Left colon (tissue), 2 donors: ENCODE data around the gene PEX11G. TPM values are rescaled to one million over a fixed set of nuclear protein-coding genes. Genes with fewer than 3 reads are reported as not detected.

Experiments used
- ATAC-seq: fragments of 200-7000 bp; cut with Tn5 transposase; one replicate; pipeline ENCODE4 v1.9.1; 2020; ENCODE audit warnings: mild to moderate bottlenecking, moderate library complexity
- DNase-seq, 2 donors: peaks; one replicate each; pipeline ENCODE4 v3.0.0-alpha.2; 2020
- intact Hi-C, 2 donors: fragments of 100-400 bp; cut with DNase I in 1 of 2; cut with micrococcal nuclease in 1 of 2; formaldehyde crosslinking; loops; one replicate each; pipeline versions ENCODE4 v1.11.2 to v1.14.0; 2022; cut with DNase I, micrococcal nuclease
- total RNA-seq, 2 donors: library from RNA; stranded (reverse); fragmentation: NEBNext Ultra II Directional; extraction: Animal tissue kit (Norgen Biotek cat#: 25700); gene quantifications; one replicate each; pipeline ENCODE4 v1.2.1, GENCODE V29; 2021
- donor health status: DM: no; HTN: no; CAD: no.
- donor health status: DM: yes; HTN: yes; CAD: no.

PEX11G gene
- total RNA-seq, 2 donors from 2014 or later = 9.0 to 10.8 TPM

DNA sequence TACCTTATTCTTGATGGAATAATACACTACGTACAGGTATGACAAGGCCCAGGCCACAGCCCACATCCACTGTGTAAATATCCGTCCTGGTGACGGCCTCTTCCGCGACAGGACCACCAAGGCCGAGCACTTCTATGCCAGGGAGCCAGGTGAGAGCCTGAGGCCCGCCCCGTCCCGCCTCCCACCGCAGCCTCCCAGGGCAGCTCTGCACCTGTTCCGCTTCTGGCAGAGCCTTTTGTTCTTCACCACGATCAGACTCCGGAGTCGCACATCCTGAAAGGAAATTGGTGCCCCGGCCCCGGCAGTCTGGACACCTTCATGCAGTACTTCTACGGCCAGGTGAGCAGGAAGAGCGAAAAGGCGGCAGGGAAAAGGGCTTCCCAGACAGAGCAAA, 16.4 kb upstream of the PEX11G start:
- intact Hi-C loops = no loop called here
- peak in 1 of 2 donors; percentile 57 for DNase-seq
- peak; percentile 25 for ATAC-seq

- DNase-seq (no peak), ATAC-seq (no peak)
- intact Hi-C loops = no loop called here
Observed at GRCh38 chr19:7504684-7505083, 15.8 kb upstream of the PEX11G start.

DNA sequence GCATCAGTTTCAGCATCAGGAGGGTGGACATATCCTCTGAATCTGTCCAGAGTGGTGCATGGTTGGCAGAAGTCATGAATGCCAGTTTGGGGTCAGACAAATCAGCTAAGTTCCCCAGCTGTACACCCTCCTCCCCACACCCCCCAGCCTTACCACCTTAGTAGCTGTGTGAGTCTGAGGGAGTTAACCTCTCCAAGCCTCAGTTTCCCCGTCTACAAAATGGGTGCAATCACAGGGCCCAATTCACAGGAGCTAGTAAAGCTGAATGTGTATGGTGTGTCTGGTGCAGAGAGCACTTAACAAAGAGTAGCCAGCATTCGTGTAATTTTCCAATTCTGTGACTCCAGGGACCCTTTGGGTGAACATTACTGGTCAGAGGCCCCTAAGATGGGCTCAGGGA, 13.7 kb upstream of the PEX11G start:
- ATAC-seq (no peak), DNase-seq (no peak)
- intact Hi-C loops = no loop called here

- ATAC-seq (peak; percentile 79), DNase-seq (peak; percentile 74 to 82)
- intact Hi-C loops = no loop called here
Observed at GRCh38 chr19:7500811-7501450, 12.1 kb upstream of the PEX11G start.

DNA sequence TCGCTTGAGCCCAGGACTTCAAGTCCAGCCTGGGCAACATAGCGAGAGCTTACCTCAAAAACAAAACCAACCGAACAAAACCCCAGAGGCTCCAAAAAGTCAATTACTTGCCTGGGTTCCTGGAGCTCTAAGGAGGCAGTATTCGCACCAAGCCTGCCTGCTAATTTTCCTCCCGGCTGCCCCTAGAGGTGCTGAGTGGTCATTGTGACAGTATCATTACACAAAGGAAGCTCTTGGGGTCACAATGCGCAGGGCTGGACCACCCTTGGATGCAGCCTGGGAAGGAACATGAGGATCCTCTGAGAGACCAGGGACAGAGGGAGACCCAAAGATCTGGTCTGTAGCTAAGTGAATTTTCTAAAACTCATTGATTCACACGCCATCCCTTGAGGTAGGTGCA, 8.5 kb upstream of the PEX11G start:
- ATAC-seq (peak; percentile 28), DNase-seq (no peak)
- intact Hi-C loops = no loop called here

DNA sequence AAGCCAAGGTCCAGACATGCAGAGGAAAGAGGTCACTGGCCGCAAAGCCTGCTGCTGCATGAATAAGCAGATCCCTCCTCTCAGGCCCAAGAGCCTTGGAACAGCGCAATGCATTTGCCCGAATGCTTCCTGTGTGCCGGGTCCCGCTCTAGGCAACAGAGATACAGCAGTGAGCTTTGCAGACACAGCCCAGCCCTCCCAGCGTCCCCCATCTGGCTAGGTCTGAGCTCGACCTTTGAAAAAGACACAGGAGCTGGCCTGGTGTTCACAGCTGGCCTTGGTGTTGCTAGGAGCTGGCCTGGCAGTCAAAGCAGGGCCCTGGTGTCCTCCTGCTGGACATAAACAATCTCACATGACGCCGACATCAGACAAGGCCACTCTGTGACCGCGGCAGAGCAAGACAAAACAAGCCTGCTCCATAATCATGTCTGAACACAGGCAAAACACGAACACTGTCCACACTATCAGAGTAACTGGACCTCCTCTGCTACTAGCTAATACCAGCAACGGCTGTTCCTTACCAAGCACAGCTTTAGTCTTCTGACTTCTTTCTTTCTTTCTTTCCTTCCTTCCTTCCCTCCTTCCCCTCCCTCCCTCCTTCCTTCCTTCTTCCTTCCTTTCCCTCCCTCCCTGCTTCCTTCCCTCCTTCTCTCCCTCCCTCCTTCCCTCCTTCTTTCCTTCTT, 5.7 kb upstream of the PEX11G start:
- intact Hi-C loops = no loop called here
- DNase-seq (no peak), ATAC-seq (no peak)

DNA sequence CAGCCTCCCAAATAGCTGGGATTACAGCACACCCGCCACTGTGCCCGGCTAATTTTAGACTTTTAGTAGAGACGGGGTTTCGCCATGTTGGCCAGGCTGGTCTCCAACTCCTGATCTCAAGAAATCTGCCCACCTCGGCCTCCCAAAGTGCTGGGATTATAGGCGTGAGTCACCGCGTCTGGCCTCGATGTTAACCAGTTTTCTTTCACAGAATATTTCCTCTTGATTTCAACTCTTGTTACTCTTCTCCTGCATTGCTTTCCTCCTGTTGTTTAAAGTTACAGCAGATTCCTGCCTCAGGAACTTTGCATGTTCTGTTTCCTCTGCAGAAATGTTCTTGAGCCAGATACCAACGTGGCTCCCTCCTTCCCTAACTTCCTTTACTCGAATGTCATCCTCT, 3.7 kb upstream of the PEX11G start:
- intact Hi-C loops = no loop called here
- DNase-seq (no peak), ATAC-seq (no peak)

- ATAC-seq = no peak
- intact Hi-C loops = no loop called here
- no peak for DNase-seq
Observed at GRCh38 chr19:7492142-7492541, 3.3 kb upstream of the PEX11G start.

DNA sequence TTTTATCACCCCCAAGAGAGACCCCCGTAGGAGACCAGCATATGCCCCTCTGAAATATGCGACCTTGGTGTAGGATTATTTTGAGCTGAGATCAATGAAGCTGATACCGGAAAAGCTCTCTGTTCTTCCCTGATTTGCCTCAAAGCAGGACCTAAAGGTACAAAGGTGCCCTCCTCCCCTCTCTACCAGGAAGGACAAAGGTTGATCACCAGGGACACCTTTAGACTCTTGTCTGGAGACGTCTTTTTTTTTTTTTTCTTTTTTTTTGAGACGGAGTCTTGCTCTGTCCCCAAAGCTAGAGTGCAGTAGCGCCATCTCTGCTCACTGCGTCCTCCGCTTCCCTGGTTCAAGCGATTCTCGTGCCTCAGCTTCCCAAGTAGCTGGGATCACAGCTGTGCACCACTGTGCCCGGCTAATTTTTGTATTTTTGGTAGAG, 792 bp upstream of the PEX11G start:
- intact Hi-C loops = no loop called here
- ATAC-seq = peak; percentile 83
- peak; percentile 55 to 74 for DNase-seq

DNA sequence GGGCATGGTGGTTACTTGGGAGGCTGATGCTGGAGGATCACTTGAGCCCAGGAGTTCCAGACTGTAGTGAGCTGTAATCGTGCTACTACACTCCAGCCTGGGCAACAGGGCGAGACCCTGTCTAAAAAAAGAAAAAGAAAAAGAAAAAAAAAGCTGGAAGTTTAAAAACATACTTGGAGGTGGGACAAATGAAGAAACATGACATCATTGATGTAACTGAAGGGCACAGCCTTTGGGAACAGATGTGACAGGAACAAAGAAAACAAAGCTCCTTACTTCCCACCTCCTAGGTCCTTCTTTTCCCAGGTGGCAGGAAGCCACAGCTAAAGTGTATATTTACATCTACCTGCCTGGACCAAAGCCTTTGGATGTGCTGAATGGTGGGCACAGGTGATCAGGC, 1.9 kb downstream of the PEX11G start:
- ATAC-seq = no peak
- DNase-seq = no peak
- intact Hi-C loops = no loop called here

DNA sequence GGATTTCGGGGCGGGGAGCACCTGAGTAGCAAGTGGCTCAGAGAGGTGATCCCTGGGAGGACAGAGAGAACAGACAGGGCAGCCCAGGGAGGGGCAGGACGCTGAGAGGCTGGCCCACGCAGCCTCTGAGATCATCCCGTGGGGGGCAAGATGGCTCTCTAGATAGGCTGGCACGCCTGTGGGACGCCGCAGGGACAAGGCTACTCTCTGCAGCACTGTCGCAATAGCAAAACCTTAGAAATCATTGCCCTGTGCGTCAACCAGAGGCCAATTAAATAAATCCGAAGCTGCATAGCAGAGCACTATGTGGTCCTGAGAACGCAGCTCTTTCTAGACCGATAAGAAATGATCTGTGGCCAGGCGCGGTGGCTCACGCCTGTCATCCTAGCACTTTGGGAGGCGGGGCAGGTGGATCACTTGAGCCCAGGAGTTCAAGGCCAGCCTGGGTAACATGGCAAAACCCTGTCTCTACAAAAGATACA, 5.1 kb downstream of the PEX11G start:
- DNase-seq (no peak), ATAC-seq (peak; percentile 14)
- intact Hi-C loops = no loop called here

DNA sequence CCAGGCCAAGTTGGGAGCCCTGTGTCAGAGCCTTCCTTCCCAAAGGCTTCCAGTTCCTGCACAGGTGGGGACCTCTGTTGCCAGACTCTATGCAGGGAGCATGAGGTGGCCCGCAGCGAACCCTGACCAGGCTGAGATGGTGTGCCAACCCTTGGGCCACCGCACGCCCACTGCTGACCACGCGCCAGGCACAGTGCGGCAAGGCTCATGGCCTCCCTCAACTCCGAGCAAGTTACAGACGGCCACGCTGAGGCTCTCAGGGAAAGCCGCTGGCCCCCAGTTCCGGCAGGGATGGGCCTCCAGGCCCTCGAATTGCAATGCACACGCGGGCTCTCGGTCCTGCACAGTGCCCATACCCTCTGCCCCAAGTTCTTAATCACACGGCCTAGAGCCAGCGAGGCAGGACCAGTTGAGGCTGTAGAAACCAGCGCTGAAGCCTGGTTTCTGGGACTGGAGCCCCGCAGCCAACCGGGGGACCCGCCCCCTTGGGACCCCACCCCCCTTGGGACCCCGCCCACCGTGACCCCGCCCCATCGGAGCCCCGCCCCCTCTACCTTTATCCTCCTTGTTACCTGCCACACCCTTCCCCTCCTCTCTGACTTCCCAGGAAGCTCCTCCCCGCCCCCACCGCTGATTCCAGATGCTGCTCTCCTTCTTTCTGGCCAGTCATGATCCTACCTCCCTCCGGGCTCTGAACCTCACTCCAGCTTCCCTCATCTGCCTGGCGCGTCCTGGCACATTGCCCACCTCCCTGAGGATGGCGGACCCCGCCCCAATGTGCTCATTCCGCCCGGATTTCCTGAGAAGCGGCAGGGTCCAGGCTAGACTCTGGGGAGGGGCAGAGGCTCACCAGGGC, 6.0 kb downstream of the PEX11G start:
- peak; percentile 74 for ATAC-seq
- peak; percentile 72 to 78 for DNase-seq
- intact Hi-C loops = no loop called here

DNA sequence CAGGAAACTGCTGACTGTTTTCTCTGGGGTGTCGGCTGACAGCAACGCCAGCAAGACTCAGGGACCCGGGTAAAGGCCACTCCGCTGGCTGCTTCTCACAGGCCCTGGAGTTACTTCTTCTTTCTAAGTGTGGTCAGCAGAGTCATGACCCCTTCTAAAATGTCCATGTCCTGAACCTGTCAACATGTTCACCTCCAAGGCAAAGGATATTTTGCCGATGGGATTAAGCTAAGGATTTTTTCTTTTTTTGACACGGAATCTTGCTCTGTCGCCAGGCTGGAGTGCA, 7.9 kb downstream of the PEX11G start:
- intact Hi-C loops = no loop called here
- ATAC-seq = no peak
- no peak for DNase-seq

DNA sequence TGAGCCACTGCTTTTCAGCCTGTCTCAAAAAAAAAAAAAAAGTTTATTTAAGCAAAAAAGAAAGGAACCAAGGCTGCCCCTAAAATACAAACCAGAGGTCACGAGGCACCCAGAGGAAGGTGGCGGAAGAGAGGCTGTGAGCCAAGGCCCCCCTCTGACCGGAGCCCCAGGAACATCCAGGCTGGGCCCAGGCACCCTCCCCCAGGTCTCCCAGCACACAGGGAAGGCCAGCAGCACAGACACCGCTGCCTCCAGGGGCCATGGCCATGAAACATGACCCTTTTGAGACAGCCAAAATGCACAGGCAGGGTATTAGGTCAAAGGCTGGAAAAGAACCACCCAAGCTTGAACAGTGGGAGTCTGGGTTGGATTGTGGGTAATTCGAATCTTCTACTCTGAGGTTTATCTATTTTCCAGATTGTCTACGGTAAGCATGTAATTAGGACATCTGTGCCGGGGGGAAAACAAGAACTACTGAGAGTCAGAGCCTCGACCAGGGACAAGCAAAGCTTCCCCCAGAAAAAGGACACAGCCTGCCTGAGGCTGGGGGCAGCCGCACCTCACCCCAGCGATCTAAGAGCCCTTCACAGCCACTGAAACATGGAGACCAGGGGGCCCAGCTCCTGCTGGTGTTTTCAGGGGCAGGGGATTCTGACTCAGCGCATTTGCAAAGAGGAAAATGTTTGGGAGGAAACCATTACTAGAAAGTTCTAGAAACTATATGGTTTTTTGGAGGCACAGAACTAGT, 8.4 kb downstream of the PEX11G start:
- DNase-seq (no peak), ATAC-seq (no peak)
- intact Hi-C loops = no loop called here

DNA sequence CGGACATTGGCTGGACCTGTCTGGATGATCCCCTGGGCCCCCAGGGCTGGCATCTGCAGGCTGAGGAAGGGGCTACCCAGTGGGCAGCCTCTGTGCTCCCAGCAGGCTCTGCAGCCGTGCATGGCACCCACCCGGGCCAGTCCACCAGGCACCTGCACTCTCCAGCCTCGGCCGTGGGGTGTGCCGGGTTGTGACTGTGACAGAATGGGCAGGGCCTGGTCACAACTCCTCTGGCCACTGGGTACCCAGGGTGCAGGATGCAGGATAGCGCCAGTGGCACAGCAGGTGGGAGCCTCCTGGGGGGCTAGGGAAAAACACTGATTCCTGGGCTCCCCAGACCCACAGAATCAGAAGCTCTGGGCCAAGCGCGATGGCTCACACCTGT, 10.0 kb downstream of the PEX11G start:
- no peak for DNase-seq
- ATAC-seq = no peak
- intact Hi-C loops = no loop called here

DNA sequence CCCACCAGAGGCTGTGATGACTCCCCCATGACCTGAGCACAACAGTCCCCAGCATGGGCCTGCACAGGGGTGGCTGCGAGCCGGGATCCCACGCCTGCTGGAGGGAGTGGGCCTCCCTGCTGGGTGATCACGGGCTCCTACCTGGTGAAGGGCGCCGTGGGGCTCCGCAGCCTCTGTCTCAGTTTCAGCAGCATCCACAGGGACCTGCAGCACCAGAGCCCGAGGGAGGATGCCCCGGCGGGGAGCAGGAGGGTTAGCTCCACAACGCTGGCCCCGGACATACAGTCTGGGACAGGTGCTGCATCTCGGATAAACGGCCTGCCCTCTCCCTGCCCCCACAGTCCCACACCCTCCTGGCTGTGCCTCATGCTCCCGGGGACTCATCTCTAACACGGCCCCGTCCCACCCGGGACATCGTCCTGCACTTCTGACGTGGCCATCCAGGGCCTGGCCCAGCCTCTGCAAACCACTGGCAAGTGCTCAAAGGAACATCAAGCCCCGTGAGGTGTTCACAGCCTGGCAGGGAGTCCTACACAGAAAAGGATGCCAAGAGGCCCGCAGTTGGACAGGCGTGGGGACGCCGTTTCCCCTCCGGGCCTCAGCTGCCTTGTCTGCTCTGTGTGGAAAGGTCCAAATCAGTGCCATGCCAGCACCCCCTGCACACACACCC, 10.5 kb downstream of the PEX11G start:
- intact Hi-C loops = no loop called here
- no peak for DNase-seq
- peak; percentile 7 for ATAC-seq

DNA sequence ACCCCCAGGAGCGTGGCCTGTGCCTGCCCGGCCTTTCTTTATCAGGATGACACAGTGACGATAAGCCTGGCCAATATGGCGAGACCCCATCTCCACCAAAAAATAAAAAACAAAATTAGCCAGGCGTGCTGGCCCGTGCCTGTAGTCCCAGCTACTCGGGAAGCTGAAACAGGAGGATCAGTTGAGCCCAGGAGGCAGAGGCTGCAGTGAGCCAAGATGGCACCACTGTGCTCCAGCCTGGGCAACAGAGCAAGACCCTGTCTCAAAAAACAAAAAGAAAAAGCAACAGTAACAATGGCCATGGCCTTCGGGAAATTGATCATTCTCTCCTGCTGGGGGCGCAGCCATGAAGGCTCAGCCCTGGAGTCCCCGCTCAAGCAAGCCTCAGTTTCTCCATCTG, 11.1 kb downstream of the PEX11G start:
- ATAC-seq = no peak
- DNase-seq = no peak
- intact Hi-C loops = no loop called here

DNA sequence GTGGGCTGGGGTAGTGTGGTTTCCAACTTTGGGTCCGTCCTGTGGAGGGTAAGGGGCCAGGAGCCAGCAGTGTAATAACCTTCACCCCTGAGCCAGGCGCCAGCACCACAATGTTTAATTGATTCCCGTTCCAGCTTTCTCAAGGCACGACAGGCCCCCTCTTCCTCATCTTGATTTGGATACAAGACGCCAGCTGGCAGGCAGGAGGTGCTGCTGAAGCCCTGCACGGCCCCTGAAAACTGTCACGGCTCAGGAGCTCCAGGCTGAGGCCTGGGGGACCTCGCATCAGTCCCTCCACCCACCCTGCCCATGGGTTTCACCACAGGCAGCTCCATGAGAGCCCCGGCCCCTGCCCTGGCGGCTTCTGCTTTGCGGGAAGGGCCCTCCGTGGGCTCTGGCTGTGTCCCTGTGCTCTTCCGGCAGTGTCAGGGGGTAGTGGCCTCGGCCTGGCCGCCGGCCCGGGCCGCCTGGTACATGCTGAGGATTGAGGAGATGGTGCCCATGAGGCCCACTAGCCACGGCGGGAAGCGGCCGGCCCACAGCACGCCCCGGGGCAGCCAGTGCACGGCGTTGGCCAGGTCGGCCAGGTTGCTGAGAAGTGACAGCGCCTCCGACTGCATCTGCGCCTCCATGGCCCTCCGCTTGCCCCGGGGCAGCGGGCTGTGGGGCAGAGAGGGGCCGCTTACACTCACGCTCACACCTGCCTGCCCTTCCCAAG, 11.9 kb downstream of the PEX11G start:
- ATAC-seq = peak; percentile 13
- intact Hi-C loops = no loop called here

More for the DNA sequence above, 11.9 kb downstream of the PEX11G start:
- no peak for DNase-seq
